ENCODE measurements around the gene SDK2.

DNA sequence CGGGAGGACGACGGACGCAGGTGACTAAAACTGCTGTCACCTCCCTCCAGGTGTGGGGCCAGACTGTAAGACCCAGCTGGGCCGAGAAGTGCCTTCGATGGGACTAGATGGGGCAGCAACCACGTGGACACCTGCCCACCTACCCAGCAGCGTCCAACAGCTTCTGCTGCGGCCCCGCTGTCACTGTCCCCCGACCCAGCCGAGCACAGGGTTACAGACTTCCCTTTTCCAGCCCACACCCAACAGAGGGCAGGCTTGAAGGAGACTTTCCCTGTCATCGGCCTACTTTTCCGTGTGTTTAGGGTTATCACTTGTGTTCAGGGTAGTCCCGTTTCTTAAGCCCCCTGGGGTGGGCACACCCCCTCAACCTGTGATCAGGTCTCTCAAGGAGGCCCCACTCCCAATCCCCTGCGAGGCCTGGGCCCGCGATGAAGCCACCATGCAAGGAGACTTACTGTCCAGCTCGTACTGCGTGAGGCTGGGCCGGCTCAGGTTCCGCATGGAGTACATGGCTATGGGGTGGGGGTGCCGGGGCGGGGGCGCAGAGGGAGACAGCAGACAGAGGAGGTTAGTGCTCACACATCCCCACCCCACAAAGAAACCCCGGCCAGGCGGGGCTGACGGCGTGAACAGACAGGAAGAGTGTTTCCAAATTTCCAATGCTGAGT, 263.7 kb downstream of the SDK2 start:
- no peak for TF ChIP-seq POLR2A (IDR thresholded peaks at IDR 0.05)
- TF ChIP-seq, protein P1, sequence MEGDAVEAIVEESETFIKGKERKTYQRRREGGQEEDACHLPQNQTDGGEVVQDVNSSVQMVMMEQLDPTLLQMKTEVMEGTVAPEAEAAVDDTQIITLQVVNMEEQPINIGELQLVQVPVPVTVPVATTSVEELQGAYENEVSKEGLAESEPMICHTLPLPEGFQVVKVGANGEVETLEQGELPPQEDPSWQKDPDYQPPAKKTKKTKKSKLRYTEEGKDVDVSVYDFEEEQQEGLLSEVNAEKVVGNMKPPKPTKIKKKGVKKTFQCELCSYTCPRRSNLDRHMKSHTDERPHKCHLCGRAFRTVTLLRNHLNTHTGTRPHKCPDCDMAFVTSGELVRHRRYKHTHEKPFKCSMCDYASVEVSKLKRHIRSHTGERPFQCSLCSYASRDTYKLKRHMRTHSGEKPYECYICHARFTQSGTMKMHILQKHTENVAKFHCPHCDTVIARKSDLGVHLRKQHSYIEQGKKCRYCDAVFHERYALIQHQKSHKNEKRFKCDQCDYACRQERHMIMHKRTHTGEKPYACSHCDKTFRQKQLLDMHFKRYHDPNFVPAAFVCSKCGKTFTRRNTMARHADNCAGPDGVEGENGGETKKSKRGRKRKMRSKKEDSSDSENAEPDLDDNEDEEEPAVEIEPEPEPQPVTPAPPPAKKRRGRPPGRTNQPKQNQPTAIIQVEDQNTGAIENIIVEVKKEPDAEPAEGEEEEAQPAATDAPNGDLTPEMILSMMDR (IDR thresholded peaks at IDR 0.05), result no peak

Measured in right lobe of liver (tissue), 4 donors.